ENCODE data around the gene AMMECR1L.

AMMECR1L gene

GRCh38 chr2:127879899-127880298, 5.9 kb downstream of the AMMECR1L start:
- Histone ChIP-seq H3K36me3 (peaks cover 45% of the 10 kb centered on the region), H3K4me3 (ENCODE audit: low read depth, low read length) (no peak overlapping the region), H3K27ac (no peak overlapping the region), H3K9me3 (ENCODE audit: severe bottlenecking) (no peaks in the 10 kb centered on the region), H3K27me3 (ENCODE audit: insufficient read depth, low read depth, severe bottlenecking) (no peaks in the 10 kb centered on the region)
- no peak for TF ChIP-seq CTCF (IDR thresholded peaks at IDR 0.05; ENCODE audit: low read depth, low read length)
- DNase-seq, result no peak

GRCh38 chr2:127877626-127878025, 8.1 kb downstream of the AMMECR1L start:
- no peak overlapping the region for H3K4me3 ChIP-seq (ENCODE audit: low read depth, low read length)
- H3K9me3 ChIP-seq (ENCODE audit: severe bottlenecking), result no peaks in the 10 kb centered on the region
- peak; percentile 24 for DNase-seq
- H3K27me3 ChIP-seq (ENCODE audit: insufficient read depth, low read depth, severe bottlenecking), result no peaks in the 10 kb centered on the region
- no peak overlapping the region for H3K27ac ChIP-seq
- peaks cover 46% of the 10 kb centered on the region for H3K36me3 ChIP-seq
- no peak for TF ChIP-seq CTCF (IDR thresholded peaks at IDR 0.05; ENCODE audit: low read depth, low read length)

GRCh38 chr2:127877136-127877535, 8.6 kb downstream of the AMMECR1L start:
- H3K27ac ChIP-seq, result no peak overlapping the region
- no peak for TF ChIP-seq CTCF (IDR thresholded peaks at IDR 0.05; ENCODE audit: low read depth, low read length)
- no peak overlapping the region for H3K4me3 ChIP-seq (ENCODE audit: low read depth, low read length)
- H3K27me3 ChIP-seq (ENCODE audit: insufficient read depth, low read depth, severe bottlenecking), result no peaks in the 10 kb centered on the region
- no peak for DNase-seq
- H3K36me3 ChIP-seq, result peaks cover 46% of the 10 kb centered on the region
- H3K9me3 ChIP-seq (ENCODE audit: severe bottlenecking), result no peaks in the 10 kb centered on the region

GRCh38 chr2:127874378-127875269, 11.1 kb downstream of the AMMECR1L start:
- H3K27ac ChIP-seq, result no peak overlapping the region
- H3K4me3 ChIP-seq (ENCODE audit: low read depth, low read length), result no peak overlapping the region
- peaks cover 42% of the 10 kb centered on the region for H3K36me3 ChIP-seq
- no peaks in the 10 kb centered on the region for H3K27me3 ChIP-seq (ENCODE audit: insufficient read depth, low read depth, severe bottlenecking)
- no peak for DNase-seq
- H3K9me3 ChIP-seq (ENCODE audit: severe bottlenecking), result no peaks in the 10 kb centered on the region
- TF ChIP-seq CTCF (IDR thresholded peaks at IDR 0.05; ENCODE audit: low read depth, low read length), result no peak

GRCh38 chr2:127873707-127874303, 12.0 kb downstream of the AMMECR1L start:
- TF ChIP-seq CTCF (IDR thresholded peaks at IDR 0.05; ENCODE audit: low read depth, low read length), result no peak
- Histone ChIP-seq H3K9me3 (ENCODE audit: severe bottlenecking) (no peaks in the 10 kb centered on the region), H3K27me3 (ENCODE audit: insufficient read depth, low read depth, severe bottlenecking) (no peaks in the 10 kb centered on the region), H3K27ac (no peak overlapping the region), H3K36me3 (peaks cover 45% of the 10 kb centered on the region), H3K4me3 (ENCODE audit: low read depth, low read length) (no peak overlapping the region)
- no peak for DNase-seq

All from WERI-Rb-1 (cell line).